Measurements from ENCODE around the gene AP2S1. TPM values are rescaled to one million over a fixed set of nuclear protein-coding genes. Genes with fewer than 3 reads are reported as not detected.
"Not testable (repeated sequence)": the region's sequence is repeated elsewhere in the genome, so short reads cannot be mapped to it uniquely, and the experiment has no call there.

The AP2S1 gene
- total RNA-seq, 1 donor from 2014 or later = 229 TPM

DNA sequence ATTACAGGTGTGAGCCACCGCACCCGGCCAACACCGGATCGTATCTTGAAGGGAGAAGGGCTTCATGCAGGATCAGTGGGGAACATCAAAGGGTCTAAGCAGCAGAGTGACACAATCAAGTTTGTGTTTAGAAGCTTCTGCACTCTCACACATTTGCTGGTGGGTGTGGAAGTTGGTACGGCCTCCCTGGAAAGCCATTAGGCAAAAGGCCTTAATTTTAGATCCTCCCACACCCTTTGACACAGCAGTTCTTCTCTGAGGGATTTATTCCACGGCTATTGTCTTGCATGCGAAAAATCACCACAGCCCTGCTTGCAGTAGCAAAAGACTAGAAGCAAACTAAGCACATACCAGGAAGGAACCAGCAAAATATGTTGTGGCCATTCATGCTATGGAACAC, 44.0 kb downstream of the AP2S1 start:
- H3K36me3 Mint-ChIP-seq (ENCODE audit: unreplicated experiment) = no peaks in the 10 kb centered on the region
- no peaks in the 10 kb centered on the region for H3K4me1 Mint-ChIP-seq (ENCODE audit: unreplicated experiment)
- H3K27ac Mint-ChIP-seq (ENCODE audit: unreplicated experiment) = no peak overlapping the region
- H3K9me3 Mint-ChIP-seq (ENCODE audit: unreplicated experiment) = no peaks in the 10 kb centered on the region
- no peak overlapping the region for H3K4me3 Mint-ChIP-seq (ENCODE audit: unreplicated experiment)
- no peak for DNase-seq (ENCODE audit: extremely low spot score, unreplicated experiment)
- H3K27me3 Mint-ChIP-seq (ENCODE audit: unreplicated experiment) = no peaks in the 10 kb centered on the region
- TF ChIP-seq, protein P1, sequence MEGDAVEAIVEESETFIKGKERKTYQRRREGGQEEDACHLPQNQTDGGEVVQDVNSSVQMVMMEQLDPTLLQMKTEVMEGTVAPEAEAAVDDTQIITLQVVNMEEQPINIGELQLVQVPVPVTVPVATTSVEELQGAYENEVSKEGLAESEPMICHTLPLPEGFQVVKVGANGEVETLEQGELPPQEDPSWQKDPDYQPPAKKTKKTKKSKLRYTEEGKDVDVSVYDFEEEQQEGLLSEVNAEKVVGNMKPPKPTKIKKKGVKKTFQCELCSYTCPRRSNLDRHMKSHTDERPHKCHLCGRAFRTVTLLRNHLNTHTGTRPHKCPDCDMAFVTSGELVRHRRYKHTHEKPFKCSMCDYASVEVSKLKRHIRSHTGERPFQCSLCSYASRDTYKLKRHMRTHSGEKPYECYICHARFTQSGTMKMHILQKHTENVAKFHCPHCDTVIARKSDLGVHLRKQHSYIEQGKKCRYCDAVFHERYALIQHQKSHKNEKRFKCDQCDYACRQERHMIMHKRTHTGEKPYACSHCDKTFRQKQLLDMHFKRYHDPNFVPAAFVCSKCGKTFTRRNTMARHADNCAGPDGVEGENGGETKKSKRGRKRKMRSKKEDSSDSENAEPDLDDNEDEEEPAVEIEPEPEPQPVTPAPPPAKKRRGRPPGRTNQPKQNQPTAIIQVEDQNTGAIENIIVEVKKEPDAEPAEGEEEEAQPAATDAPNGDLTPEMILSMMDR (IDR thresholded peaks at IDR 0.05) = no peak

GRCh38 chr19:46804432-46804831, 46.2 kb downstream of the AP2S1 start:
- not testable (repeated sequence) for H3K36me3 Mint-ChIP-seq (ENCODE audit: unreplicated experiment); H3K27ac Mint-ChIP-seq (ENCODE audit: unreplicated experiment); H3K27me3 Mint-ChIP-seq (ENCODE audit: unreplicated experiment); H3K4me3 Mint-ChIP-seq (ENCODE audit: unreplicated experiment); DNase-seq (ENCODE audit: extremely low spot score, unreplicated experiment); H3K9me3 Mint-ChIP-seq (ENCODE audit: unreplicated experiment); H3K4me1 Mint-ChIP-seq (ENCODE audit: unreplicated experiment)

GRCh38 chr19:46803555-46803954, 47.1 kb downstream of the AP2S1 start:
- Mint-ChIP-seq H3K4me3 (ENCODE audit: unreplicated experiment) (no peak overlapping the region), H3K27ac (ENCODE audit: unreplicated experiment) (no peak overlapping the region), H3K9me3 (ENCODE audit: unreplicated experiment) (no peaks in the 10 kb centered on the region), H3K36me3 (ENCODE audit: unreplicated experiment) (no peaks in the 10 kb centered on the region), H3K27me3 (ENCODE audit: unreplicated experiment) (no peaks in the 10 kb centered on the region), H3K4me1 (ENCODE audit: unreplicated experiment) (no peaks in the 10 kb centered on the region)
- TF ChIP-seq, protein P1 (IDR thresholded peaks at IDR 0.05) = no peak
- DNase-seq (ENCODE audit: extremely low spot score, unreplicated experiment) = no peak

- no peak for DNase-seq (ENCODE audit: extremely low spot score, unreplicated experiment)
- Mint-ChIP-seq H3K27me3 (ENCODE audit: unreplicated experiment) (no peaks in the 10 kb centered on the region), H3K27ac (ENCODE audit: unreplicated experiment) (no peak overlapping the region), H3K4me1 (ENCODE audit: unreplicated experiment) (peaks cover 1% of the 10 kb centered on the region), H3K4me3 (ENCODE audit: unreplicated experiment) (no peak overlapping the region), H3K9me3 (ENCODE audit: unreplicated experiment) (no peaks in the 10 kb centered on the region), H3K36me3 (ENCODE audit: unreplicated experiment) (no peaks in the 10 kb centered on the region)
- TF ChIP-seq, protein P1 (IDR thresholded peaks at IDR 0.05) = no peak
Measured at GRCh38 chr19:46802152-46802551, 48.5 kb downstream of the AP2S1 start.

DNA sequence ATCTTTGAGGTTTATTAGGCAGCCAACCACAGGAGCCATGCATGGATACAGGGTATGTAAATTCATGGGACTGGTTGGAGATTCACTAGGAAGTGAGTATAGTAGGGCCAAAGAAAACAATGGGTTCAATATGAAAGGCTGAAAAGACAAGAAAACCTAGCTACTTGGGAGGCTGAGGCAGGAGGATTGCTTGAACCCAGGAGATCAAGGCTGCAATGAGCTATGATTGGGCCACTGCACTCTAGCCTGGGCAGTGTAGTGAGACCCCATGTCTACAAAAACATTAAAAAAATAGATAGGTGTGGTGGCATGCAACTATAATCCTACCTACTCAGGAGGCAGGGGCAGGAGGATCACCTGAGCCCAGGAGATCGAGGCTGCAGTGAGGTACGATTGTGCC, 51.9 kb downstream of the AP2S1 start:
- H3K27me3 Mint-ChIP-seq (ENCODE audit: unreplicated experiment) = no peaks in the 10 kb centered on the region
- H3K4me1 Mint-ChIP-seq (ENCODE audit: unreplicated experiment) = peaks cover 18% of the 10 kb centered on the region
- H3K4me3 Mint-ChIP-seq (ENCODE audit: unreplicated experiment) = no peak overlapping the region
- H3K27ac Mint-ChIP-seq (ENCODE audit: unreplicated experiment) = no peak overlapping the region
- no peak for DNase-seq (ENCODE audit: extremely low spot score, unreplicated experiment)
- TF ChIP-seq, protein P1 (IDR thresholded peaks at IDR 0.05) = no peak
- H3K9me3 Mint-ChIP-seq (ENCODE audit: unreplicated experiment) = no peaks in the 10 kb centered on the region
- H3K36me3 Mint-ChIP-seq (ENCODE audit: unreplicated experiment) = no peaks in the 10 kb centered on the region

DNA sequence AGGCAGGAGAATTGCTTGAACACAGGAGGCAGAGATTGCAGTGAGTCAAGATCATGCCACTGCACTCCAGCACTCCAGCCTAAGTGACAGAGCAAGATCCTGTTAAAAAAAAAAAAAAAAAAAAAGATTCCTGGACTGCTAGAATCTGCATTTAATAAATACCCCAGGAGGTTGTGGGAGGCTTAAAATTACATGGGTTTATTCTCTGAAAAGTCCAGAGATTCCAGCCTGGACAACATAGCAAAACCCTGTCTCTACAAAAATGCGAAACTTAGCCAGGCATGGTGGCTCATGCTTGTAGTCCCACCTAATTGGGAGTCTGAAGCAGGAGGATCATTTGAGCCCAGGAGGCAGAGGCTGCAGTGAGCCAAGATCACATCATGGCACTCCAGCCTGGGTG, 52.8 kb downstream of the AP2S1 start:
- DNase-seq (ENCODE audit: extremely low spot score, unreplicated experiment) = no peak
- H3K4me3 Mint-ChIP-seq (ENCODE audit: unreplicated experiment) = no peak overlapping the region
- TF ChIP-seq, protein P1 (IDR thresholded peaks at IDR 0.05) = no peak
- H3K36me3 Mint-ChIP-seq (ENCODE audit: unreplicated experiment) = no peaks in the 10 kb centered on the region
- H3K27me3 Mint-ChIP-seq (ENCODE audit: unreplicated experiment) = no peaks in the 10 kb centered on the region
- peaks cover 26% of the 10 kb centered on the region for H3K4me1 Mint-ChIP-seq (ENCODE audit: unreplicated experiment)
- H3K9me3 Mint-ChIP-seq (ENCODE audit: unreplicated experiment) = no peaks in the 10 kb centered on the region
- H3K27ac Mint-ChIP-seq (ENCODE audit: unreplicated experiment) = no peak overlapping the region
